Left ventricle myocardium inferior (tissue), 1 donor: ENCODE measurements around the gene PDGFC. TPM values are rescaled to one million over a fixed set of nuclear protein-coding genes. Genes with fewer than 3 reads are reported as not detected.

Experiments
- DNase-seq: peaks from one replicate; pipeline ENCODE4 v3.0.0-alpha.2; 2020
- H3K27ac ChIP-seq: fragments of 200-600 bp; replicated peaks from 2 replicates; pipeline ENCODE4 v1.8.0; 2021
- H3K27me3 ChIP-seq: fragments of 200-600 bp; 2 replicates; pipeline ENCODE4 v1.8.0; 2021; ENCODE audit warnings: low read depth
- H3K36me3 ChIP-seq: fragments of 200-600 bp; 2 replicates; pipeline ENCODE4 v1.8.0; 2021
- H3K4me1 ChIP-seq: fragments of 200-600 bp; 2 replicates; pipeline ENCODE4 v1.8.0; 2021
- H3K4me3 ChIP-seq: fragments of 200-600 bp; 2 replicates; pipeline ENCODE4 v1.8.0; 2021; ENCODE audit warnings: mild to moderate bottlenecking, moderate library complexity
- H3K9me3 ChIP-seq: fragments of 200-600 bp; replicated peaks from 2 replicates; pipeline ENCODE4 v1.8.0; 2021
- CTCF ChIP-seq: fragments of 200-600 bp; IDR thresholded peaks from 2 replicates; pipeline ENCODE4 v1.8.0; 2021; ENCODE audit warnings: antibody characterized with exemption, mild to moderate bottlenecking, borderline replicate concordance
- intact Hi-C: fragments of 100-400 bp; cut with micrococcal nuclease; formaldehyde crosslinking; loops from one replicate; pipeline ENCODE4 v1.11.0; 2022
- total RNA-seq: library from RNA; stranded (reverse); fragmentation: NEBNext Ultra II Directional; extraction: Animal tissue kit (Norgen Biotek cat#: 25700); gene quantifications from one replicate; pipeline ENCODE4 v1.2.1, GENCODE V29; 2021
- donor health status: DM: no; HTN: yes; CAD: no; lungs with severe emphysema.

Gene PDGFC
- total RNA-seq, 1 donor from 2014 or later = 12.9 TPM

DNA sequence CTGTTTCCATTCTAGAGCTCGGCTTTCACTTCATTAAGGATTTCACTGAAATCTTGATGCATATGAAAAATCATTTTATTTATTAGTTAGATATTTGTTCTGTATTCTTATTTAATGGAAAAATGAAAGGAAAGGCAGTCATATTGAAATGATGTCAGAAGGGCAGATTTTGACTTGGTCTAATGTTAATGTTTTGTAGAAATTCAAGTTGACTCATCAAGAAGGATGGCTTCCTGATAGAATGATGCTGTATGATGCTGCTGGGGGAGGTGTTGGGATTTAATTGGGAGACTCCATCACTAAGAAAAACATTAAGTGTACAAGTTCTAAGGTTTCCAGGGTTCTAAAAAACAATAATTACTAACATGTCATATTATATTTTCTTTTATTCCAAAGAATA, 204.8 kb downstream of the PDGFC start:
- Histone ChIP-seq H3K9me3 (no peaks in the 10 kb centered on the region), H3K4me3 (no peak overlapping the region), H3K36me3 (no peaks in the 10 kb centered on the region), H3K27me3 (no peaks in the 10 kb centered on the region), H3K27ac (no peak overlapping the region), H3K4me1 (peaks cover 49% of the 10 kb centered on the region)
- intact Hi-C loops = no loop called here
- DNase-seq = no peak
- no peak for TF ChIP-seq CTCF

DNA sequence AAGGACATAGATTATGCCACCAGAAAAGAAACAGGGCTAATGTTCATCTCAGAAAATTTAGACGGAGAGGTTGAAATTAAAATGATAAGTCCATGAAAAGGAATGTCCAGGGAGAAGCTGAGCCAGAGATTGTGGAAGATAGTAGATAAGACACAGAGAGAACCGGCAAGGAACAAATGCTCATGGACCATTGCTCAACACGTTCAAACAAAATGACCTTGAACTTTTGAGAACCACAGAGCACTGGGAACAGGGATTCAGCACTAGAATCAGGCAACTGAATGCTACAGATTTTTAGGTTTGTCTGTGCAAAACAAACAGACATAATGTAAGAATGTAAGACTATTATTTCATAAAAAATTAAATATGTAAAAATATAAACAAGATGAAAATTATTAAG, 206.3 kb downstream of the PDGFC start:
- no peak for DNase-seq
- Histone ChIP-seq H3K4me1 (peaks cover 34% of the 10 kb centered on the region), H3K27me3 (no peaks in the 10 kb centered on the region), H3K4me3 (no peak overlapping the region), H3K36me3 (no peaks in the 10 kb centered on the region), H3K27ac (peak overlapping the region; percentile 12), H3K9me3 (no peaks in the 10 kb centered on the region)
- intact Hi-C loops = no loop called here
- no peak for TF ChIP-seq CTCF

DNA sequence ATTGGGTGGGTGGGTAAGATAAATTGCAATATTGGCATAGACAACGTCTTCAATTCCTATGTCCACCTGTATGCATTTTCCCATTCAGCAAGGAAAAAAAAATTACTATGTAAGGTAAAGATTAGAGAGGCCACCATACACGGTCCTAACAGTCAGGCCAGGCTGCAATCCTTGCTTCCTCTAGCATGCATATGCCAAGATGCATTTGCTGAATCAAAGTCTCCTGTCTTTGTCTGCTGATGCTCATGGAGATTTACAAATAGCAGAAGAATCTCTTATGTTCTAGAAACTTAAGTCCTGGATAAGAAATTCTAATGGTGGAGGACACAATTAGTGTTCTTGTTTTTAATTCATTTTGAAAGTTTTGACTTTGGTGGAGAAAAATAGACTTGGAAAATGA, 206.8 kb downstream of the PDGFC start:
- intact Hi-C loops = no loop called here
- H3K27ac ChIP-seq = peak overlapping the region; percentile 12
- no peaks in the 10 kb centered on the region for H3K9me3 ChIP-seq
- DNase-seq = no peak
- H3K4me1 ChIP-seq = peaks cover 29% of the 10 kb centered on the region
- H3K4me3 ChIP-seq = no peak overlapping the region
- H3K36me3 ChIP-seq = no peaks in the 10 kb centered on the region
- no peaks in the 10 kb centered on the region for H3K27me3 ChIP-seq
- TF ChIP-seq CTCF = no peak

- Histone ChIP-seq H3K4me3 (no peak overlapping the region), H3K27ac (no peak overlapping the region), H3K4me1 (peaks cover 26% of the 10 kb centered on the region), H3K36me3 (no peaks in the 10 kb centered on the region), H3K27me3 (no peaks in the 10 kb centered on the region), H3K9me3 (no peaks in the 10 kb centered on the region)
- no peak for DNase-seq
- no peak for TF ChIP-seq CTCF
- intact Hi-C loops = no loop called here
Measured at GRCh38 chr4:156764145-156764544, 207.5 kb downstream of the PDGFC start.

DNA sequence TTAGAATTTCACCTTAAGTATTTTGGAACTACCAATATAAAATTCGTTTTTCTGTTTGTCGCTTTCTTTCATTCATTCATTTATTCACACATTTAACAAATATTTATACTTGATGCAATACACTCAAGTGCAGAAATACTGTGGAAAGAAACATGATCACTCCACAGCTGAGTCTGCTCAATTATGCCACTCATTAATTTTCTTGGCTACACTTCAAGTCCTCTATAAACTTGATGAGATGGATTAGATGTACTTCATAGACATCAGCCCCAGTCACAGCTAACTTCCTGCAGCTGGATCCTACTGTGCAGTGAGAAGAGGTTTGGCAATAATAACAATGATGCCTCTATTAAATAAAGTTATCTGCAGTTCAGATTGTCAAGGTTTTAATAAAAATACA, 208.1 kb downstream of the PDGFC start:
- H3K36me3 ChIP-seq = no peaks in the 10 kb centered on the region
- no peak for TF ChIP-seq CTCF
- H3K27ac ChIP-seq = no peak overlapping the region

DNA sequence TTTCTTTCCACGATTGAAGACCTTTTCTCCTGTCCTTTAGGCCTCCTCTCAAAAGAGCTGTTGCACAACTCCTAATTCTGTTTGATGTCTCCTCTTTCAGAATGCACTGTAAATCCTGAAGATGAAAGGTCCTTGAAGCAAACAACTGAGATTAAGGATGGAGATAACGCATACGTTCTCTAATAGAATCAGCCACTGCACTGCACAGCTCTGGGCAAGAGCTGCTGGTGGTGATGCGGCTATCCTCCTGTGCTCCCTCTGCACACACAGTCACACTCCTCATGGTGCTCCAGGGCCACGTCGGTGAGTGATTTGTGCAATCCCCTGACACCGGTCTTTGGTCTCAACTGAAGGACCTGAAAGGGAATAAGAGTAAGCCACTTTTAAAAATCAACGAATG, 208.7 kb downstream of the PDGFC start:
- Histone ChIP-seq H3K27ac (no peak overlapping the region), H3K27me3 (no peaks in the 10 kb centered on the region), H3K4me3 (no peak overlapping the region), H3K36me3 (no peaks in the 10 kb centered on the region), H3K9me3 (no peaks in the 10 kb centered on the region), H3K4me1 (peaks cover 22% of the 10 kb centered on the region)
- no peak for DNase-seq
- intact Hi-C loops = no loop called here
- TF ChIP-seq CTCF = no peak

More for the DNA sequence above, 208.1 kb downstream of the PDGFC start:
- intact Hi-C loops = no loop called here
- Histone ChIP-seq H3K4me1 (peaks cover 26% of the 10 kb centered on the region), H3K4me3 (no peak overlapping the region), H3K27me3 (no peaks in the 10 kb centered on the region), H3K9me3 (no peaks in the 10 kb centered on the region)
- DNase-seq = no peak
